ENCODE measurements around the gene MRPL10.

MRPL10 gene

DNA sequence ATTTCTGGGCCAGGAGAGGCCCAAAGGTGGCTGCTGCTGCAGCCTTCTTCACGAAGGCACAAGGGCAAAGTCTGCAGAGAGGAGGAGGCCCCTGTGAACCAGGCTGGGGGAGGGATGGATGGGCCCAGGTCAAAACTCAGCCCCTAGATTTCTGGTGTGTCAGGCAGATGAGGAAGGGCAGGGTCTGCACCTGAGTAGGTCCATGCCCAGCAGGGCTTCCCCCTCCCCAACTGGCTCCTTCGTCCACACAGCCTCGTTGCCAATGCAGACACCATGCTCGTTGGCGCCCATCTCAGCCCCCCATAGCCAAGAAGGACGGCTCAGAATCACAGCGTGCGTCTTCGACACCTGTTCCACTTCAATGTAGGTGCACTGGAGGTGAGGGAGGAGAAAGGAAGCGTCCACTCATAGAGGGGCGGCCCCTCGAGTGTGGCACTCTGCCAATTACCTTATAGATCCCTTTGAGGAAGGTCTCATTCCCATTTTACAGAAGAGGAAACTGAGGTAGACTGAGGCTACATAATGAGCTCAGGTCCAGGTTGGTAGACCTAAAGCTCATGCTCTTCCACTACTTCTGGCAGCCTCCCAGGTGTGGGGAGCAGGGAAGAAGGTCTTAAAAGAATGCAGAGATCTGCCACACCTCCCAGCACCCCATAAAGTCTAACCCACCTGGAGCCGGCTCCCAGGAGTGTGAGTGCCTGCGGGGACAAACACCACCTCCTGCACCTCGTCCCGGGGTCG is 8.8 kb upstream of the MRPL10 start:
- DNase-seq (ENCODE audit: extremely low read depth in 1 of 2, low read depth in 1 of 2): no peak

DNA sequence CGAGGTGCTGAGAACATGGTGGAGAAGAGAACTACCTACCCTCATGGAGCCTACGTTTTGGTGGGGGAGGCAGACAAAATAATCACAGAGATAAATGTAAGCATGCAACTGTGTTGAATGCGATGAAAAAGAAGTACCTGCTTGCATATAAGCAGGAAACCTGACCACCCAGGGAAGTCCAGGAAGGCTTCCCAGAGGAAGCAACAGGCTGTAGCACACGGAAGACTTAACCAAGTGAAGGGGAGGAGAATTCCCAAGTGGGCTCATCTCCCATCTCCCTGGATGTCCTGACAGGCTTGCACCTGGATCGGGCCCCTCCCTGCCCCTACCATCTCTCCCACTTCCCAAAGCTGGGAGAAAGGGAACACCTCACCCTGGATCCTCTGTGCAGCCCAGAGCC is 7.7 kb upstream of the MRPL10 start:
- DNase-seq (ENCODE audit: extremely low read depth in 1 of 2, low read depth in 1 of 2): no peak

DNA sequence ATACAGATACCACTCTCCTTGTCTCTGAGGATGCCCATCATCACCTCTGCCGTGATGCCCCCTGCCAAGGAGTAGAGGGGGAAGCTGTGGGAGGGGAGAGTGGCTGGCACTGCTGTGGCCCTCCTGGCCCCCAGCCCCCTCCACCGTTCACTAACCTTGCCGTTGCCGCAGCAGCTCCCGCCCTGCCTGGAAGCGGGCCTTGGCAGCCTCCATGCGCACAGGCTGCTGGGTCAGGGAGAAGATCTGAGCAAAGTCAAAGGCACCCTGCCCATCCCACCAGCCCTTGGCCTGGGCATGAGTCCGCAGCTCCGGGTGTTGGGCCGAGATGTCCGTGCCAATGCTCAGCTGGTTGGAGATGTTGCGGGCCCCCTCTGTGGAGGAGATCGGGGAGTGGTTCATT is 7.3 kb upstream of the MRPL10 start:
- no peak for DNase-seq (ENCODE audit: extremely low read depth in 1 of 2, low read depth in 1 of 2)

DNA sequence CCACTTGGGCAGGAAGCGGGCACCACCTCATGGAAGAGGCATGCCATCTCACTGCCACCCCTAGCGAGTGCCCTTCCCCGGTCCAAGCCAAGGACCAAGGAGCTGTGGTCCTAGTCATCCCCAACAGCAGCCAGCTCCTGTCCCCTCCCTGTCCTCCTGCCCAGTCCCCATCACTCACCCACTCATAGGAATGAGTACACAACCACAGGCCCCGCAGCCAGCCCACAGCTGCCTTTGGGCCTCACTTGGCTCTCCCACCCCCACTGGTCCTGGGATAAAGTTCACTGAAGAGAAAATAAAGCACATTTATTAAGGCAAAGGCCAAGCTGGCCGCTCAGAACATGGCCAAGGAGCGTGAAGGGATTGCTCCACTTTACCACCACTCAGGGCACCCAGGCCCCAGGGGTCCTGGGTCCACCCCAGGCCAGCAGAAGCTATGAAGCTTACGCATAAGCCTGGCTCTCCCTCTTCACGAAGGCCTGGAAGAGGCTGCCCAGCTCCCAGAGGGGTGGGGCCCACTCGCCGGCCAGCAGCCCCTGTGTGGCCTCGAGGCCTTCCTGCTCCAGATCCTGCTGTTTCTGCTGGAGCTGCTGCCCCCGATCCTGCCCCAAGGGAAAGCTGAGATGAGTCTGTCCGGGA is 6.2 kb upstream of the MRPL10 start:
- no peak for DNase-seq (ENCODE audit: extremely low read depth in 1 of 2, low read depth in 1 of 2)

DNA sequence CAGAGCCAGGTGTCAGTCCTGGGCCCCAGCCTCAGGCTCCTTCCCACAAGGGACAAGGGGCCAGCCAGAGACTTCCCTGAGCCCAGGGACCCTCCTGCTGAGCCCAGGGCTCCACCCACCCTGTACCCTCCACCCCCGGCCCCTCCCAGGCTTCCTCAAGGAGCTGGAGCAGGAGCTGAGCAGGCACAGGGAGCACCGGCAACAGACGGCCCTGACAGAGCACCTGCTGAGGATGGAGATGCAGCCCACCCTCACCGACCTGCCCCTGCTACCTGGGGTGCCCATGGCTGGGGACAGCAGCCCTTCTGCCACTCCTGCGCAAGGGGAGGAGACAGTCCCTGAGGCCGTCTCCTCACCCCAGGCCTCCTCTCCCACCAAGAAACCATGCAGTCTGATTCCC is 5.3 kb upstream of the MRPL10 start:
- no peak for DNase-seq (ENCODE audit: extremely low read depth in 1 of 2, low read depth in 1 of 2)

GRCh38 chr17:47834756-47835155 is 3.4 kb upstream of the MRPL10 start:
- no peak for DNase-seq (ENCODE audit: extremely low read depth in 1 of 2, low read depth in 1 of 2)

- DNase-seq (ENCODE audit: extremely low read depth in 1 of 2, low read depth in 1 of 2): no peak
Measured at GRCh38 chr17:47831934-47832327, 590 bp upstream of the MRPL10 start.

DNA sequence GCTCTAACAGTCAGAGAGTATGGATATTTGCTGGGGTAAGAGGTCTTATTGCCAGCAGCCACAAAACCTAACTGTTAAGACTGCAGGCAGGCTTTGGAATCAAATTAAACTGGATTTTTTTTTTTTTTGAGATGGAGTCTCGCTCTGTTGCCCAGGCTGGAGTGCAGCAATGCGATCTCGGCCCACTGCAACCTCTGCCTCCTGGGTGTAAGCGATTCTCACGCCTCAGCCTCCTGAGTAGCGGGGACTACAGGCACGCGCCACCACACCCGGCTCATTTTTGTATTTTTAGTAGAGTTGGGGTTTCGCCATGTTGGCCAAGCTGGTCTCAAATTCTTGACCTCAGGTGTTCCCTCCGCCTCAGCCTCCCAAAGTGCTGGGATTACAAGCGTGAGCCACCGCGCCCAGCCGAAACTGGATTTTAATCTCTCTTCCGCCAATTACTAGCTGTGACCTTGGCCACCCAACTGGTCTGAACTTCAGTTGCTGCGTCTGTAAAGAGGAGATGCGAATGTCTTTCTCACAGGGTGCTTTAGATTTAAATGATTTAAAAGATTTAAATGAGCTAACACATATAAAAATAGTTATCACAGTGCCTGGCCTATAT is 842 bp downstream of the MRPL10 start:
- no peak for DNase-seq (ENCODE audit: extremely low read depth in 1 of 2, low read depth in 1 of 2)

DNA sequence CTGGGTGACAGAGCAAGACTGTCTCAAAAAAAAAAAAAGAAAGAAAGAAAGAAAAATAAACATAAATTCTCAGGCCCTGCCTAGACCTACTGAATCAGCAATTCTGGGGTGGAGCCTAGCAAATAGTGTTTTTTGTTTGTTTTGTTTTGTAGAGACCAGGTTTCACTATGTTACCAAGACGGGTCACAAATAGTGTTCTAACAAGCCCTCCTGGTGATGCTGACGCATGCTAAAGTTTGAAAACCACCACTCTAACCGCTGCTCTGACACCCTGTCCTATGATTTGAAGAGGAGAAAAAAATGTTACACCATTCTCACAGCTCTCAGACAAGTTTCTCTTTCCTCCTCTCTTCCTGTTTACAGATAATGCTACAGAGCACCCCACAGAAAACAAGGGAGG is 1.5 kb downstream of the MRPL10 start:
- DNase-seq (ENCODE audit: extremely low read depth in 1 of 2, low read depth in 1 of 2): no peak

DNA sequence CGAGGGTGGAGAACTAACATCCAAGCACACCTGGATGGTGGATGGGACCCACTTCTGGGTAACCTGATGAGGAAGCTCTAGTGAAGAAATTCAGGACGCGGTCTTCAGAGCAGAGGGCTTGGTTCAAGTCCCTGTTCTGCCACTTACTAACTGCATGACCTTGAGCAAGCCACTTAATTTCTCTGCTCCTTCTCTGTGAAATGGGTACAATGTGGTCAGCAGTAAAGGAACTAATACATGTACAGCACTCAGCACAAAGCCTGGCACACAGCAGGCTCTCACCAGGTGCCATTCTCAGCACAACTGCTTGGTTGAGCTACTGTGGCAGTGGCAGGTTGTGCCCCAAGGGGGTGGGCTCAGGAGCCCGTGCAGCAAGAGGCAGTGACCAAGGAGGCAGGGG is 7.8 kb downstream of the MRPL10 start:
- DNase-seq (ENCODE audit: extremely low read depth in 1 of 2, low read depth in 1 of 2): no peak

DNA sequence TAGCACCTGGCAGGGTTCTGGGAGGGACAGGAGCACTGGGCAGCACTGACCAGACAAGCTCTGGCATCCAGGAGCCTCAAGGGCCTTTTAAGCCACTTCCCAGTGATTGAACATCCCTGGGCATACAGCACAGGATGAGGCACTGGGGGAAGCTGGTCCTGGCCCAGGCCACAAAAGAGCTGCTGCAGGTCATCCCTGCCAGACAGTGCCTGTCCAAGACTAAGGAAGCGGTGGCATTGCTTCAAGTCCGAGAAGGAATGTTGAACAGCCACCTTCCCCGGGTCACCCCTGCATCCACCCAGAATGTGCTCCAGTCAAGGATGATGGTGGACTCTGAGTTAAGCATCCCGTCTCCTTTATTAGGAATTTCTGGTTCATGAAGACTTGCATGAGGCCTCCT is 8.6 kb downstream of the MRPL10 start:
- DNase-seq (ENCODE audit: extremely low read depth in 1 of 2, low read depth in 1 of 2): no peak

DNA sequence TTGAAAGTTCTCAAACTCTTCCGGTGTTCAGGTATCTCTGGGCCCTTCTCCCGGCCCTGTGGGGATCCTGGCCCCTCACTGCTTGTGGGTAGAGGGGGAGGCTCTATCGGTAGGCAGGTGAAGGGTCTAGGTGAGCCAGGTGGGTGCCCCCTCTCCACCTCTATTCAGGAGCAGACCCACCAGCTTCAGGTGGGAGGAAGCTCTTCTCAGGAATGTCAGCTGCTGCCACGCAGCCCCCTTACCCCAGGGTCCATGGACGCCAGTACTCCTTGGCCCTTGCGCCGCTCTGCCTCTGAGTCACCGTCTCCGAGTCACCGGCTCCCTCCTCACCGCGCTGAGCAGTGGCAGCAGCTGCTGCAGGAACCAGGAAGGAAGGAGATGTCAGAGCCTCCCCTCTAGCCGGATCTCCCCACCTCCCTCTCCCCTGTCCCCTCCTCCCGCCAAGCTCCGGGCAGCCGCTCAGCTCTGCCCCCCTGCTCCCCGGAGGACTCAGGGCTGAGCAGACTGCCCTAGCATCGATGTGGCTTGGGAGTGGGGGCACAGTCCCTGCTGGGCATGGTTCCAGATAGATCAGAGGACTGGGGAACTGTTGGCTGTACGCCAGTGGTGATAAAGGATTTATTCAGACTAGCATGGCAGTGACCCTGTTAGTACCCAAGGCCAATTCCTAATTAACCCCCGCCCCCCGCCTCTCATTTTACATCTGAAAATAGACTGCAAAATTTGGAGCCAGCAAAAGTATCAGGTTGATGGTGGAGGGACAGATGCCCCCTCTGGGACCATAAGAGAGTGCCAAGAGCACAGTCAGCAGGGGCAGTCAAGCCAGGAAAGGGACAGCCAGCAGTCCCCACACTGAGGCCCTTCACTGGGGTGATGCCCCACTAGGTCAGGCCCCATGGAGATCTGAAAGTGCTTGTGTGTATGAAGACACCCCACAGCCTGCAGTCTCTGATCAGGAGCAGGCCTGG is 9.6 kb downstream of the MRPL10 start, which contains the start of gene OSBPL7:
Gene OSBPL7 (minus strand): TSS at position 371 of the 968 bp plus-strand sequence. CDS start 1,516 bp downstream, outside the sequence.
- peak; percentile 61 to 80 for DNase-seq (ENCODE audit: extremely low read depth in 1 of 2, low read depth in 1 of 2)

DNA sequence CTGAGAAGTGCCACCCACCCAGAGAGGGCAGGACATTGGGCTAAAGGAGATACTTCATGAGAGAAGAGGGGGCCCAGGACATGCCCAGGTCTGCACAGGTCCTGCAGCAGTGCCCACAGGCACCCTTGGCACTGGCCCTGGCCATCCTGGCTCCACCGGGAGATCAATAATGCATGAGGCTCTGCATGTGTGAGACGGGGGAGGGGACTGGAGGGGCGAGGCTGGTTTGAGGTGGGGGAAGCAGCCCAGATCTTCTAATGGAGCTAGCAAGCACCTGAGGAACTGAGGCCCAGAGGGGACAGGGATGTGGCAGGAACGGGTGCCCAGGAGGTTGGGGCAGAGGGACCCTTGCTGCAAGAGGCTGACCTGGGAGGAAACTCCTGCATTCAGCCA is 10.3 kb downstream of the MRPL10 start:
- DNase-seq (ENCODE audit: extremely low read depth in 1 of 2, low read depth in 1 of 2): no peak

DNA sequence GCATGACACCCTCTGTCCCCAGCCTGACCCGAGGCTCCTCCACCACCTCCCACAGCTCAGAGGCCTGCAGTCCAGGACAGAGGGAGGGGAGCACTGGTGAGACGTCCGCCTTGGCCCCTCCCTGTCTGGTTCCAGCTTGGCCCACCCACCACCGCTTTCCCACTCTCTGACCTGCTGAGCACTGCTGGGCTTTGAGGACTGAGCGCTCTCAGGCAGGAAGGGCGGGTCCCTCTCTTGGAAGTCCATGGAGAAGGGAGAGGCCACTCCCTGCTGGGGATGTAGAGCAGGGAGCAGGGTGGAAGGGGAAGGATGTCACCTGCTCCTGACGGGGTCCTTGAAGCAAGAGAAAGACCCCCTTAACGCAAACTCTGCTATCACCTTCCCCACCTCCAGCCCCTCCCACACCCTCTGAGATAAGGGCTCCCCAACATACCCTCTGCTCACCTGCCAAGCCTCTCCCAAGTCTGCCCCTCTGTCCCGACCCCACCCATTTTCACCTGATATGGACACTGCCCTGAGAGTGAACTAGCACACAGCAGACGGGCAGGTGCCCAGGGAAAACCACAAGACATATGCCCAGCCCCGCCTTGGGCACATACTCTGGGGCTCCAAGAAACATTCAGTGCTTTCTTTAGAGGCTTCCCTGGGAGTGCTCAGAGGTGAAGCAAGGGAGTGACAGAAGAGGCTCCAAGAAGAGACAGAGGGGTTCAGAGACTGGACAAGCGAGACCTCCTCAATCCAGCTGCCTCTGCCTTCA is 11.1 kb downstream of the MRPL10 start:
- no peak for DNase-seq (ENCODE audit: extremely low read depth in 1 of 2, low read depth in 1 of 2)

DNA sequence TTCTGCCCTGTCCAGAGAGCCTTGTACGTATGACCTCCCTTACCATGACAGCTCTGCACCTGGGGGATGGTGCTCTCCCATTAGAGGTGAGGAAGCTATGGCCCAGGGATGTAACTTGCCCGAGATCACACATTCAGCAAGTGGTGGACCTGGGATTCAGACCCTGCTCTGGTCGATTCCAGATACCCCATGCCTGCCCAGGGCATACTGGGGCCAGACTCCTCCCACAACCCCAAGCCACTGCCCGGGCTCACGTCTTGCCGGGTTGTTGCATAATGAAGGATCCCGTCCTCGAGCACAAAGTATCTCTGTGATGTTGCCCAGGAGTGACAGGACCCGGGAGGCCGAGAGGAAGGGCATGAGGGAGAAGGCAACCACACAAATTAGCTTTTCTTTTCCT is 11.9 kb downstream of the MRPL10 start:
- no peak for DNase-seq (ENCODE audit: extremely low read depth in 1 of 2, low read depth in 1 of 2)

DNA sequence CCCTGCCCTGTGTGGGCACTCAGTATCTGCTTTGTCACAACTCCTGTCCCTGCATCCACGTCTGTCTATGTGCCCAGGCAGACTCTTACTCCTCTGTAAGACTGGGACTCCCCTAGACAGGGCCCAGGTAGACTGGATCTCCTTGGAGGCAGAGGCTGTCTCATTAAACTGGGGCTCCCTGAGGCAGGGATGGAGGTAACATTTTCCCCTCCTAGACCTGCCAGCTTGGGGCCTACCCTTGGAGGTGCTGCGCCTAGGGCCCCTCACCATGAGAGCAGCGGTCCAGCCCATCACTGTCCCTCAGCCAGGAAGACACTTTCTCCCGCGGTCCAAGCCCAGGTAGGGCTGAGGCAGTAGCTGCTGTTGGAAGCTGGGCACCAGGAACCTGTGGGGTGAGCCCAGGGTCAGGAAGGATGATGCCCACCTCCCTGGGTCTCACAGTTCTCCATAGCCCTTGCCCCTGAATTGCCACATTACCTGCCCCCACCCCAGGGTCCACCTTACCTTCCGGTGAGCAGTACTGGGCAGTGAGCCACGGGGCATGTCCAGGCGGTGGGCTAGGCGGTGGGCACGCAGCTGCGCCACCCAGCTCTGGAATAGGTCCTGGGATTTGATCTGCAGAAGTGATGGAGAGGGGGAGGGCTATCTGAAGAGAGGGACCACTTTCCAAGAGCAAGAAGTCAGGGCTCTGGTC is 13.2 kb downstream of the MRPL10 start:
- no peak for DNase-seq (ENCODE audit: extremely low read depth in 1 of 2, low read depth in 1 of 2)

DNA sequence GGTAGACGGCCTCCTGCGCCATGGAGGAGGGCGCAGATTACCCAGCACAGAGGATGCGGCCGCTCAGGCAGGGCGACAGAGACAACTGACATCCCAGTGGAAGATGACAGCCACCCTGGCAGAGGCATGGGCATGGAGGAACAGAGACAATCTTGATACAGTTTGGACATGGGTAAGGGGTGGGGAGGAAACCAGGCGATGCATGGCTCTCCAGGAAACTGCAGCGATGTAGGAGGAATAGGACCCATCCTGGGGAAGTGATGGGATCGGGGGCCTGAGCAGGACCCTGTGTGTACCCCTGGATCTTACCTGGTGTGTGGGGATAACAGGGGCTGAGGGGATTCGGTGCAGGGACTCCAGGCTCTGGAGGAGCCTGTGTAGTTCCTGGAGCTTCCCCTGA is 14.4 kb downstream of the MRPL10 start:
- DNase-seq (ENCODE audit: extremely low read depth in 1 of 2, low read depth in 1 of 2): no peak

DNA sequence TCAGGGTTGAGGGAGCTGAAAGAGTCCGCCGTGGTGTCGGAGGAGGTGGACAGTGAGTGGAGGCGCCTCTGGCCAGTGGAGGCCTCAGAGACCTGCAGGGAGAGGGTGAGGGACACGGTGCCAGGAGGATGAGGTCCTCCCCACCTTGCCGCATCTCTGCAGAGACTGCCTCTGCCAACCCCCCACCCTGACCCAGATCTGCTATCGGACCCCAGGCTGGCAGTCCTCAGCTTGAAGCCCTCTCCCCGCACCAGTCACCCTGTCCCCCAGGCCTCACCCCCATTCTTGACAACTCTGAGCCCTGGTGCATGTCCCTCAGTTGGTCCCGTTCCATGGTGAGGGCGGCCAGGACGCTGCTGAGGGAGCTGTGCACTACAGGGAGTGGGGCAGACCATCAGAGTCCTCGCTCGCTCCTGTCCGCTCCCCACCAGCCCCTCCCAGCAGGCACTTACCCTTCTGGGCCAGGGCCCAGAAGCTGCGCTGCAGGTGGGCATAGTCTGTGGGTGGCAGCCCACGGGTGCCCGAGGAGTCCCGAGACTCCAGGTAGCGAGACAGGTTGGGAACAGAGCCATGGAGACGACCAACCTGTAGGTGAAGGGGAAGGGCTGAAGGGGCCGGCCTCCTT is 15.1 kb downstream of the MRPL10 start:
- no peak for DNase-seq (ENCODE audit: extremely low read depth in 1 of 2, low read depth in 1 of 2)
